HepG2 (cell line): ENCODE measurements around the gene RBP4. TPM values are rescaled to one million over a fixed set of nuclear protein-coding genes. Genes with fewer than 3 reads are reported as not detected.

ENCODE experiments used
- CREB3 ChIP-seq: sonication (generic); formaldehyde crosslinking; IDR thresholded peaks from 2 replicates; pipeline ENCODE4 v1.5.0; 2020; ENCODE audit warnings: missing genetic modification reagents
- FOXM1 ChIP-seq: sonication (generic); formaldehyde crosslinking; IDR thresholded peaks from 2 replicates; pipeline ENCODE4 v1.5.0; 2020; ENCODE audit warnings: missing genetic modification reagents
- HBP1 ChIP-seq: IDR thresholded peaks from 2 replicates; pipeline ENCODE4 v1.6.1; 2016; ENCODE audit warnings: low read depth, control low read depth
- MEF2D ChIP-seq: sonication (generic); formaldehyde crosslinking; IDR thresholded peaks from 2 replicates; pipeline ENCODE4 v1.5.1; 2020; ENCODE audit warnings: mild to moderate bottlenecking, missing genetic modification reagents
- PTBP1 ChIP-seq: fragments of 200-400 bp; formaldehyde crosslinking; IDR thresholded peaks from 2 replicates; pipeline ENCODE4 v1.6.1; 2018; ENCODE audit warnings: low read length, low read depth; ENCODE audit not compliant: poor library complexity, severe bottlenecking
- RARG ChIP-seq: sonication (generic); formaldehyde crosslinking; IDR thresholded peaks from 2 replicates; pipeline ENCODE4 v1.4.0; 2020; ENCODE audit warnings: low read depth, mild to moderate bottlenecking, missing genetic modification reagents
- STAG1 ChIP-seq: sonication (generic); formaldehyde crosslinking; IDR thresholded peaks from 2 replicates; pipeline ENCODE4 v1.4.0; 2020; ENCODE audit warnings: missing genetic modification reagents
- TEAD2 ChIP-seq: sonication (generic); formaldehyde crosslinking; IDR thresholded peaks from 2 replicates; pipeline ENCODE4 v1.9.0; 2021; ENCODE audit warnings: missing genetic modification reagents
- ZBTB34 ChIP-seq: sonication (generic); formaldehyde crosslinking; IDR thresholded peaks from 2 replicates; pipeline ENCODE4 v1.8.0; 2022; ENCODE audit warnings: mild to moderate bottlenecking, missing genetic modification reagents
- ZMYM4 ChIP-seq: sonication (generic); formaldehyde crosslinking; IDR thresholded peaks from 2 replicates; pipeline ENCODE4 v1.8.1; 2023; ENCODE audit warnings: mild to moderate bottlenecking, missing genetic modification reagents
- ZNF138 ChIP-seq: sonication (generic); formaldehyde crosslinking; IDR thresholded peaks from 2 replicates; pipeline ENCODE4 v1.5.0; 2020; ENCODE audit warnings: mild to moderate bottlenecking, low read depth, missing genetic modification reagents
- ZNF550 ChIP-seq: sonication (generic); formaldehyde crosslinking; IDR thresholded peaks from 2 replicates; pipeline ENCODE4 v1.4.0; 2020; ENCODE audit warnings: mild to moderate bottlenecking, missing genetic modification reagents, borderline replicate concordance
- ZNF558 ChIP-seq: sonication (generic); formaldehyde crosslinking; IDR thresholded peaks from 2 replicates; pipeline ENCODE4 v1.9.0; 2022; ENCODE audit warnings: mild to moderate bottlenecking, missing genetic modification reagents, borderline replicate concordance
- ZNF598 ChIP-seq: sonication (generic); formaldehyde crosslinking; IDR thresholded peaks from 2 replicates; pipeline ENCODE4 v1.5.1; 2020; ENCODE audit warnings: mild to moderate bottlenecking, missing genetic modification reagents, borderline replicate concordance
- ZNF678 ChIP-seq: sonication (generic); formaldehyde crosslinking; IDR thresholded peaks from 2 replicates; pipeline ENCODE4 v1.4.0; 2020; ENCODE audit warnings: mild to moderate bottlenecking, missing genetic modification reagents
- ZNF761 ChIP-seq: sonication (generic); formaldehyde crosslinking; conservative IDR thresholded peaks from 2 replicates; pipeline ENCODE4 v1.4.0; 2020; ENCODE audit warnings: mild to moderate bottlenecking, missing genetic modification reagents
- ZNF776 ChIP-seq: sonication (generic); formaldehyde crosslinking; IDR thresholded peaks from 2 replicates; pipeline ENCODE4 v1.4.0; 2020; ENCODE audit warnings: mild to moderate bottlenecking, missing genetic modification reagents
- ZNF879 ChIP-seq: sonication (generic); formaldehyde crosslinking; IDR thresholded peaks from 2 replicates; pipeline ENCODE4 v1.8.1; 2023; ENCODE audit warnings: missing genetic modification reagents
- ZSCAN22 ChIP-seq: sonication (generic); formaldehyde crosslinking; IDR thresholded peaks from 2 replicates; pipeline ENCODE4 v1.4.0; 2020; ENCODE audit warnings: mild to moderate bottlenecking, missing genetic modification reagents
- ZSCAN9 ChIP-seq: IDR thresholded peaks from 2 replicates; pipeline ENCODE4 v1.6.1; 2016; ENCODE audit warnings: borderline replicate concordance
- ZXDC ChIP-seq: sonication (generic); formaldehyde crosslinking; IDR thresholded peaks from 2 replicates; pipeline ENCODE4 v1.5.0; 2020; ENCODE audit warnings: mild to moderate bottlenecking, missing genetic modification reagents
- polyA plus RNA-seq, 8 experiments: library from polyadenylated mRNA; depleted of rRNA in 3 of 8; stranded (reverse) in 7 of 8; unstranded in 1 of 8; fragments of >200 nt; fragmentation: Illumina TruSeq in 4 of 8; extraction: Trizol in 4 of 8; gene quantifications; 2 replicates each; pipeline versions ENCODE4 v1.2.1 to v1.2.3, GENCODE V29; 2011 to 2016; ENCODE audit warnings: low read depth in 4 of 8, missing spikeins in 1 of 8, mixed read lengths in 1 of 8; ENCODE audit not compliant: insufficient read depth in 1 of 8
- total RNA-seq, 5 experiments: library from RNA; depleted of rRNA; stranded (reverse); fragments of >200 nt; fragmentation: Illumina TruSeq; extraction: Trizol; gene quantifications; 2 replicates each; pipeline ENCODE4 v1.2.3, GENCODE V29; 2016; ENCODE audit warnings: low read depth in 1 of 5

The RBP4 gene
- total and polyA plus RNA-seq, 2 of the 13 experiments (the other 11 are each of a cell fraction or from before 2014, with no cell fraction given) = 642 to 931 TPM

- TF ChIP-seq RARG (CRISPR knock-in tag) = no peak
- TF ChIP-seq CREB3 (CRISPR knock-in tag) = peak; percentile 49; the same call in 1 of the 2 replicates
- TF ChIP-seq ZXDC (CRISPR knock-in tag) = peak; percentile 83; the same call in 1 of the 2 replicates
- TF ChIP-seq ZMYM4 (CRISPR knock-in tag) = peak; percentile 83
- 0 out of 2 replicates have a peak, but pooled peaks have one; percentile 40 for TF ChIP-seq ZNF678 (CRISPR knock-in tag)
- TF ChIP-seq ZNF138 (CRISPR knock-in tag) = no peak
- peak; percentile 77; the same call in 1 of the 2 replicates for TF ChIP-seq ZNF558
- TF ChIP-seq ZBTB34 (CRISPR knock-in tag) = peak; percentile 21; the same call in 1 of the 2 replicates
- TF ChIP-seq ZNF776 (CRISPR knock-in tag) = peak; percentile 86
- TF ChIP-seq ZNF761 = no peak
- TF ChIP-seq ZNF550 (CRISPR knock-in tag) = no peak
- TF ChIP-seq HBP1 (CRISPR knock-in tag) = peak; percentile 48; the same call in 1 of the 2 replicates
- no peak for TF ChIP-seq ZSCAN9 (CRISPR knock-in tag)
- no peak for TF ChIP-seq STAG1 (CRISPR knock-in tag)
- no peak for TF ChIP-seq ZNF879 (CRISPR knock-in tag)
- no peak for TF ChIP-seq ZSCAN22 (CRISPR knock-in tag)
- no peak for TF ChIP-seq PTBP1
- TF ChIP-seq TEAD2 = no peak
- no peak; the same call in 1 of the 2 replicates for TF ChIP-seq FOXM1 (CRISPR knock-in tag)
- TF ChIP-seq ZNF598 = 0 out of 2 replicates have a peak, but pooled peaks have one; percentile 49
- peak; percentile 69; the same call in 1 of the 2 replicates for TF ChIP-seq MEF2D (CRISPR knock-in tag)
These were observed at the start of gene RBP4 (continued) for GRCh38 chr10:93601146-93601773.
